Activated T-cell treated with anti-CD3 and anti-CD28 coated beads for 24 hours (primary cell): Measurements from ENCODE around the gene RETREG2.
"Not testable (repeated sequence)": the region's sequence is repeated elsewhere in the genome, so short reads cannot be mapped to it uniquely, and the experiment has no call there.

Experiments
- DNase-seq: peaks from one replicate; pipeline ENCODE4 v3.0.0-alpha.2; 2020; ENCODE audit warnings: low read depth

The RETREG2 gene

GRCh38 chr2:219197388-219197787 is 19.3 kb downstream of the RETREG2 start:
- DNase-seq: no peak

GRCh38 chr2:219198974-219199373 is 20.9 kb downstream of the RETREG2 start:
- DNase-seq: no peak

- DNase-seq: no peak
These were observed 21.6 kb downstream of the RETREG2 start for GRCh38 chr2:219199470-219200211.

- not testable (repeated sequence) for DNase-seq
These were observed 22.6 kb downstream of the RETREG2 start for GRCh38 chr2:219200502-219201326.

GRCh38 chr2:219201331-219201730 is 23.3 kb downstream of the RETREG2 start:
- DNase-seq: not testable (repeated sequence)

GRCh38 chr2:219204425-219205164 is 26.5 kb downstream of the RETREG2 start:
- no peak for DNase-seq

GRCh38 chr2:219205165-219205538 is 27.1 kb downstream of the RETREG2 start:
- DNase-seq: no peak

- no peak for DNase-seq
These were observed 27.9 kb downstream of the RETREG2 start for GRCh38 chr2:219205981-219206327.

- DNase-seq: peak; percentile 92
These were observed 28.5 kb downstream of the RETREG2 start, which contains the start of gene ZFAND2B for GRCh38 chr2:219206328-219207133. Gene ZFAND2B, plus strand, starts transcription at chr2:219206782. Its CDS starts 206 bp downstream, at chr2:219206988.

GRCh38 chr2:219207134-219207883 is 29.2 kb downstream of the RETREG2 start:
- DNase-seq: no peak

- DNase-seq: no peak
These were observed 30.0 kb downstream of the RETREG2 start for GRCh38 chr2:219207884-219208740.

GRCh38 chr2:219209236-219210195 is 31.4 kb downstream of the RETREG2 start:
- no peak for DNase-seq

GRCh38 chr2:219210196-219210885 is 32.3 kb downstream of the RETREG2 start:
- no peak for DNase-seq

GRCh38 chr2:219210886-219211362 is 32.8 kb downstream of the RETREG2 start:
- DNase-seq: no peak

- DNase-seq: no peak
These were observed 34.9 kb downstream of the RETREG2 start for GRCh38 chr2:219213026-219213415.

- DNase-seq: no peak
These were observed 35.5 kb downstream of the RETREG2 start for GRCh38 chr2:219213486-219214071.

- no peak for DNase-seq
These were observed 36.1 kb downstream of the RETREG2 start for GRCh38 chr2:219214141-219214540.

GRCh38 chr2:219214786-219215185 is 36.7 kb downstream of the RETREG2 start:
- no peak for DNase-seq
